Panc1 (cell line): Measurements from ENCODE around the gene CEPT1. TPM values are rescaled to one million over a fixed set of nuclear protein-coding genes. Genes with fewer than 3 reads are reported as not detected.

Source experiments
- ATAC-seq: fragments of 200-7000 bp; cut with Tn5 transposase; 2 replicates; pipeline ENCODE4 v1.9.1; 2020; ENCODE audit warnings: mild to moderate bottlenecking, moderate library complexity
- BruUV-seq: library from RNA; stranded (reverse); fragments of 400-500 nt; replicated peaks from 2 replicates; lab custom pipeline; 2021; lab: Mats Ljungman, UMichigan
- CTCF ChIA-PET: fragments of 300-600 bp; sonication (Branson Sonifier 250); formaldehyde crosslinking; loops from one replicate; lab custom pipeline; 2022; ENCODE audit warnings: antibody characterized with exemption; lab: Charles Lee
- POLR2A ChIA-PET: fragments of 300-600 bp; sonication (Branson Sonifier 250); formaldehyde crosslinking; loops from one replicate; lab custom pipeline; 2022; ENCODE audit warnings: antibody characterized with exemption; lab: Charles Lee
- DNase-seq: peaks from one replicate; pipeline ENCODE4 v3.0.0-alpha.2; 2010; ENCODE audit warnings: low read depth, low spot score
- H3K27ac ChIP-seq: 2 replicates; pipeline ENCODE4 v1.5.1; 2011; ENCODE audit warnings: mild to moderate bottlenecking, low read length, inconsistent platforms
- H3K27me3 ChIP-seq: fragments of 200-500 bp; sonication (Bioruptor generic); 2 replicates; pipeline ENCODE4 v1.6.0; 2014; ENCODE audit warnings: low read length, inconsistent platforms; ENCODE audit not compliant: control insufficient read depth, insufficient read depth
- H3K36me3 ChIP-seq: fragments of 200-500 bp; sonication (Bioruptor generic); 2 replicates; pipeline ENCODE4 v1.5.1; 2014; ENCODE audit warnings: inconsistent platforms, mild to moderate bottlenecking, low read length, moderate library complexity; ENCODE audit not compliant: control insufficient read depth, insufficient read depth
- H3K4me1 ChIP-seq: 2 replicates; pipeline ENCODE4 v1.5.1; 2011; ENCODE audit warnings: inconsistent platforms, mild to moderate bottlenecking, low read length, moderate library complexity; ENCODE audit not compliant: control insufficient read depth, insufficient read depth
- H3K4me3 ChIP-seq, 2 experiments: 2 replicates each; pipeline ENCODE4 v1.5.1; 2011 to 2012; ENCODE audit warnings: low read depth in 2 of 2, low read length in 2 of 2, mild to moderate bottlenecking in 2 of 2, inconsistent platforms in 1 of 2, moderate library complexity in 1 of 2
- H3K9me3 ChIP-seq: fragments of 200-500 bp; sonication (Bioruptor generic); 2 replicates; pipeline ENCODE4 v1.5.1; 2014; ENCODE audit warnings: low read depth, mild to moderate bottlenecking, inconsistent platforms, low read length, moderate library complexity; ENCODE audit not compliant: control insufficient read depth, insufficient read depth
- CTCF ChIP-seq: fragments of 450-650 bp; IDR thresholded peaks from 2 replicates; pipeline ENCODE4 v1.5.1; 2017; ENCODE audit warnings: mild to moderate bottlenecking
- POLR2AphosphoS5 ChIP-seq: IDR thresholded peaks from 2 replicates; pipeline ENCODE4 v1.6.1; 2012; ENCODE audit warnings: mild to moderate bottlenecking, low read depth, low read length, moderate library complexity
- REST ChIP-seq, 2 experiments: IDR thresholded peaks; 2 replicates each; pipeline ENCODE4 v1.6.1; 2011 to 2012; ENCODE audit warnings: low read depth in 2 of 2, control low read depth in 1 of 2, low read length in 1 of 2, mild to moderate bottlenecking in 1 of 2, moderate library complexity in 1 of 2; ENCODE audit not compliant: insufficient read depth in 1 of 2
- SIN3A ChIP-seq: IDR thresholded peaks from 2 replicates; pipeline ENCODE4 v1.6.1; 2012; ENCODE audit warnings: low read depth, mild to moderate bottlenecking, low read length, moderate library complexity, borderline replicate concordance; ENCODE audit not compliant: insufficient read depth
- TCF7L2 ChIP-seq: IDR thresholded peaks from 2 replicates; pipeline ENCODE4 v1.6.1; 2011; ENCODE audit warnings: mild to moderate bottlenecking, low read depth, low read length, inconsistent platforms
- in situ Hi-C: cut with HindIII; loops from 2 replicates; pipeline ENCODE4 v1.10.0; 2016; ENCODE audit warnings: low sequenced_read_pairs, low pct_unique_long_range_greater_than_20kb
- intact Hi-C: fragments of 100-400 bp; cut with micrococcal nuclease; formaldehyde crosslinking; loops from one replicate; pipeline ENCODE4 v1.10.0; 2022; ENCODE audit not compliant: unreplicated experiment
- total RNA-seq: library from RNA; stranded (reverse); gene quantifications from one replicate; pipeline ENCODE4 v1.2.1, GENCODE V29; 2021; ENCODE audit not compliant: unreplicated experiment

CEPT1 gene
- total RNA-seq, 1 experiment from 2014 or later = 21.9 TPM

GRCh38 chr1:111203681-111204200, 63.7 kb downstream of the CEPT1 start:
- no TSS peak for BruUV-seq
- Histone ChIP-seq H3K36me3 (no peaks in the 10 kb centered on the region; the same call in 1 of the 2 replicates), H3K4me3 (peak overlapping the region; percentile 50 to 57), H3K9me3 (no peaks in the 10 kb centered on the region), H3K27ac (no peak overlapping the region), H3K27me3 (peaks cover 2% of the 10 kb centered on the region; the same call in 1 of the 2 replicates), H3K4me1 (no peaks in the 10 kb centered on the region)
- in situ Hi-C loops (no loop called here), intact Hi-C loops (no loop called here)
- ATAC-seq (peak; percentile 80), DNase-seq (no peak)
- ChIA-PET CTCF (no interaction called here), POLR2A (no interaction called here)
- no peak for TF ChIP-seq REST (IDR thresholded peaks at IDR 0.05; ENCODE audit: insufficient read depth in 1 of 2, low read depth in 2 of 2, low read length in 1 of 2)
- no peak for TF ChIP-seq CTCF
- TF ChIP-seq POLR2AphosphoS5 = no peak
- no peak for TF ChIP-seq SIN3A
- TF ChIP-seq TCF7L2 = no peak

GRCh38 chr1:111204201-111204982, 64.4 kb downstream of the CEPT1 start:
- TF ChIP-seq SIN3A (no peak), TCF7L2 (no peak)
- ChIA-PET CTCF (no interaction called here), POLR2A (no interaction called here)
- no peak overlapping the region for H3K27ac ChIP-seq
- H3K9me3 ChIP-seq = no peaks in the 10 kb centered on the region
- peaks cover 2% of the 10 kb centered on the region; the same call in 1 of the 2 replicates for H3K27me3 ChIP-seq
- in situ Hi-C loops = no loop called here
- ATAC-seq (peak; percentile 90), DNase-seq (no peak)
- intact Hi-C loops = no loop called here
- H3K4me1 ChIP-seq = no peaks in the 10 kb centered on the region
- no TSS peak for BruUV-seq
- H3K36me3 ChIP-seq = no peaks in the 10 kb centered on the region; the same call in 1 of the 2 replicates
- H3K4me3 ChIP-seq = peak overlapping the region; percentile 50 to 57
